Upper lobe of right lung (tissue), 1 donor: ENCODE results near the gene FITM2. TPM values are rescaled to one million over a fixed set of nuclear protein-coding genes. Genes with fewer than 3 reads are reported as not detected.

ENCODE experiments used
- ATAC-seq: fragments of 200-7000 bp; cut with Tn5 transposase; one replicate; pipeline ENCODE4 v1.9.1; 2020; ENCODE audit warnings: mild to moderate bottlenecking, moderate library complexity
- DNase-seq: peaks from one replicate; pipeline ENCODE4 v3.0.0-alpha.2; 2020
- H3K27ac ChIP-seq: fragments of 200-600 bp; one replicate; pipeline ENCODE4 v1.8.0; 2022
- H3K27me3 ChIP-seq: fragments of 200-600 bp; one replicate; pipeline ENCODE4 v1.8.0; 2022; ENCODE audit warnings: mild to moderate bottlenecking
- H3K36me3 ChIP-seq: fragments of 200-600 bp; one replicate; pipeline ENCODE4 v1.8.0; 2022
- H3K4me1 ChIP-seq: fragments of 200-600 bp; one replicate; pipeline ENCODE4 v1.8.0; 2022
- H3K4me3 ChIP-seq: fragments of 200-600 bp; one replicate; pipeline ENCODE4 v1.8.0; 2022; ENCODE audit warnings: mild to moderate bottlenecking
- H3K9me3 ChIP-seq: fragments of 200-600 bp; one replicate; pipeline ENCODE4 v1.8.0; 2022
- intact Hi-C: fragments of 100-400 bp; cut with DNase I; formaldehyde crosslinking; loops from one replicate; pipeline ENCODE4 v1.11.0; 2022
- total RNA-seq: library from RNA; stranded (reverse); fragmentation: NEBNext Ultra II Directional; extraction: Animal tissue kit (Norgen Biotek cat#: 25700); gene quantifications from one replicate; pipeline ENCODE4 v1.2.1, GENCODE V29; 2021
- TF ChIP-seq, protein P1 (sequence below): fragments of 200-600 bp; IDR thresholded peaks from one replicate; pipeline ENCODE4 v1.8.0; 2022; ENCODE audit warnings: antibody characterized with exemption
- donor health status: DM: no; HTN: yes; CAD: no; lungs with severe emphysema.

FITM2 gene
- total RNA-seq, 1 donor from 2014 or later = 12.6 TPM

DNA sequence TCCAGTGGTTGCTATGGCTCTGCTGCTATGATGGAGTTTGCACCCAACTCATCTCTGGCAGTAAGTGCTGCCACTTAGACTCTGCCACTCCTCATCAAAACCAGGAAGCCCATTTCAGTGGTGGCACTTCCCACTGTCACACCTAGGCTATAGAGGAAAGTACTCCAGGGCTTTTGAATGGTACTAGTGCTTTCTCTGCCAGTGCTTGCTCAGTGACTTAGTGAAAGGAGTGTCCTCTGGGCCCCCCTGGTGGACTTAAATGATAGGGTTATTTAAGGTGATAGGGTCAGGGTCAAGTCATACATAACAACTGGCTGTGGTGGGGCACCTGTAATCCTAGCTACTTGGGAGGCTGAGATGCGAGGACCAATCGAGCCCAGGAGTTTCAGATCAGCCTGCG lies 22.8 kb downstream of the FITM2 start:
- Histone ChIP-seq H3K4me3 (no peak overlapping the region), H3K9me3 (no peaks in the 10 kb centered on the region), H3K27me3 (no peaks in the 10 kb centered on the region), H3K36me3 (no peaks in the 10 kb centered on the region), H3K4me1 (peaks cover 5% of the 10 kb centered on the region), H3K27ac (no peak overlapping the region)
- TF ChIP-seq, protein P1, sequence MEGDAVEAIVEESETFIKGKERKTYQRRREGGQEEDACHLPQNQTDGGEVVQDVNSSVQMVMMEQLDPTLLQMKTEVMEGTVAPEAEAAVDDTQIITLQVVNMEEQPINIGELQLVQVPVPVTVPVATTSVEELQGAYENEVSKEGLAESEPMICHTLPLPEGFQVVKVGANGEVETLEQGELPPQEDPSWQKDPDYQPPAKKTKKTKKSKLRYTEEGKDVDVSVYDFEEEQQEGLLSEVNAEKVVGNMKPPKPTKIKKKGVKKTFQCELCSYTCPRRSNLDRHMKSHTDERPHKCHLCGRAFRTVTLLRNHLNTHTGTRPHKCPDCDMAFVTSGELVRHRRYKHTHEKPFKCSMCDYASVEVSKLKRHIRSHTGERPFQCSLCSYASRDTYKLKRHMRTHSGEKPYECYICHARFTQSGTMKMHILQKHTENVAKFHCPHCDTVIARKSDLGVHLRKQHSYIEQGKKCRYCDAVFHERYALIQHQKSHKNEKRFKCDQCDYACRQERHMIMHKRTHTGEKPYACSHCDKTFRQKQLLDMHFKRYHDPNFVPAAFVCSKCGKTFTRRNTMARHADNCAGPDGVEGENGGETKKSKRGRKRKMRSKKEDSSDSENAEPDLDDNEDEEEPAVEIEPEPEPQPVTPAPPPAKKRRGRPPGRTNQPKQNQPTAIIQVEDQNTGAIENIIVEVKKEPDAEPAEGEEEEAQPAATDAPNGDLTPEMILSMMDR = no peak
- DNase-seq = no peak
- ATAC-seq = no peak
- intact Hi-C loops = no loop called here

DNA sequence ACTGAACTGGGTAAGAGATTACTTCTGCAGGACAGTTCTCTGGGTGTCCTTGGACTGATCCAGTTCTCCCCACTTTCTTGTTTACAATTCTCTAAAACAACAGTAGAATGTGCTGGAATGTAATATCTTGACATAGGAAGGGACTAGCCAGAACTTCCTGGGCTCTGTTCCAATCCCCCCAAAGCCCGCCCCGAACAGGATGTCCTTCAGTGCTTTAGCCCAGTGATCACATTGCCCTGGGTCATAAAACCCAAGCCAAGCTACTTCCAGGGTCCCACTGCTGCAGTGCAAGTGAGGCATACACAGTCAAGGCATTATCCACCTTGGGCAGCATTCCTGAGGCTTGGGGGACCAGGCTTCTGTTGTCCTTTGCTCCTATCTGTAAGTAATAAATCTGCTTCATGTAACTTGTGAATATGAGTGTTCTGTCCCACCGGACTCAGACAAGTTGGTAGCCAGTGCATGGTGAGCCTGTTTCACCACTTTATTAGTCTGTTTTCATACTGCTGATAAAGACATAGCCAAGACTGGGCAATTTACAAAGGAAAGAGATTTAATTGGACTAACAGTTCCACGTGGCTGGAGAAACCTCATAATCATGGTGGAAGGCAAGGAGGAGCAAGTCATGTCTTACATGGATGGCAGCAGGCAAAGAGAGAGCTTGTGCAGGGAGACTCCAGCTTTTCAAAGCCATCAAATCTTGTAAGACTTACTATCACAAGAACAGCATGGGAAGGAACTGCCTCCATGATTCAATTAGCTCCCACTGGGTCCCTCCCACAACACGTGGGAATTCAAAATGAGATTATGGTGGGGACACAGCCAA lies 23.5 kb downstream of the FITM2 start:
- DNase-seq (no peak), ATAC-seq (no peak)
- TF ChIP-seq, protein P1 = no peak
- no peaks in the 10 kb centered on the region for H3K27me3 ChIP-seq
- no peaks in the 10 kb centered on the region for H3K9me3 ChIP-seq
- no peak overlapping the region for H3K4me3 ChIP-seq
- intact Hi-C loops = no loop called here
- no peaks in the 10 kb centered on the region for H3K36me3 ChIP-seq
- H3K27ac ChIP-seq = no peak overlapping the region
- peaks cover 5% of the 10 kb centered on the region for H3K4me1 ChIP-seq

DNA sequence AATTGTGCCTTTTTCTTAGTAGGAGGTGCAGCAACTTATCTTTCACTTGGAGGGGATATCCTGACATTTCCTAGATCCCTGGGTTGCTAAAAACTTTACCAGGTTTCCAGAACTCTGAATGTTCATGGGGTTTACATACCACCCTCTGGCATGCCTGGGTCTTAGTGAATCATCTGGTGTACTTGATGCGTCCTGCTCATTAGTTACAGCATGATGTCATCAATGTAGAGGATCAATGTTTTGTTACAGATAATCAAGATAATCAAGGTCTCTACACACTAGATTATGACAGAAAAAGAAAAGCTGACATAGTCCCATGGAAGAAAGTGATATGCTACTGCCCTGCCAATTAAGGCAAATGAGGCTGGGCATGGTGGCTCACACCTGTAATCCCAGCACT lies 27.0 kb downstream of the FITM2 start:
- Histone ChIP-seq H3K27me3 (no peaks in the 10 kb centered on the region), H3K4me3 (no peak overlapping the region), H3K27ac (no peak overlapping the region), H3K9me3 (no peaks in the 10 kb centered on the region), H3K36me3 (no peaks in the 10 kb centered on the region), H3K4me1 (peaks cover 5% of the 10 kb centered on the region)
- no peak for DNase-seq
- intact Hi-C loops = no loop called here
- TF ChIP-seq, protein P1 = no peak
- no peak for ATAC-seq

DNA sequence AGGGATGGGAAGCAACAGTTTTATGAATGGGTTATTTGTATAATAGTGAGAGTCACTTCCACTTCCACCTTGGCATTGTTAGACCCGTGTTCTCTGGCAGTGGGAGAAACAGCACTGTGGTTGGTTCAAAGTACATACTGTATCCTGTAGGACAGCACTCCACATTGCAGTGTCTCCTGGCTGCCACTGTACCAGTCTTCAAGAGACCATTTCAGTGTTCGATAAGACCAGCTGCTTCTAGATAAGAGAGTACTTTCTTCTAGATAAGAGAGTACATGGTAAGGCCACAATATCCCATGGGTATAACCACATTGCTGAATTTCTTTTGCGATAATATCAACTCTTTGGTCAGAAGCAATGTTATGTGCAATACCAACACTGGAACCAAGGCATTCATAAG lies 28.8 kb downstream of the FITM2 start:
- H3K36me3 ChIP-seq = no peaks in the 10 kb centered on the region
- ATAC-seq (no peak), DNase-seq (no peak)
- intact Hi-C loops = no loop called here
- H3K27ac ChIP-seq = no peak overlapping the region
- no peaks in the 10 kb centered on the region for H3K9me3 ChIP-seq
- H3K27me3 ChIP-seq = no peaks in the 10 kb centered on the region
- peaks cover 2% of the 10 kb centered on the region for H3K4me1 ChIP-seq
- TF ChIP-seq, protein P1 = no peak
- H3K4me3 ChIP-seq = no peak overlapping the region

DNA sequence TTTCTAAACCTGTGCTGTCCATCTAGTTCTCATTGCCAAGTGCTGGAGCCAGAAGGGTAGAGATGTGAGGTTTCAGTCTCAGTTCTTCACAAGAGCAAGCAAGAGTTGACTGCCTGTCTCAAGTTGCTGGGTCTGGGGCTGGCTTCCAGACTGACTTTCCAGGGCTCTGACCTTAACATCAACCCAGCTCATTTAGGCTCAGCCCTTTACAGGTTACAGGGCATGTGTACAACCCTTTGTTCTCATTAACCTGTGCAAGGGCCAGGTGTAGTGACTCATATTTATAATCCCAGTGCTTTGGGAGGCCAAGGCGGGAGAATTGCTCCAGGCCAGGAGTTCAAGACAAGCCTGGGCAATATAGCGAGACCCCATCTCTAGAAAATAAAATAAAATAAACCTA lies 30.6 kb downstream of the FITM2 start:
- Histone ChIP-seq H3K4me1 (no peaks in the 10 kb centered on the region), H3K36me3 (no peaks in the 10 kb centered on the region), H3K27me3 (no peaks in the 10 kb centered on the region), H3K9me3 (no peaks in the 10 kb centered on the region), H3K4me3 (no peak overlapping the region), H3K27ac (no peak overlapping the region)
- ATAC-seq (no peak), DNase-seq (no peak)
- TF ChIP-seq, protein P1 = no peak
- intact Hi-C loops = no loop called here
